ENCODE results near the gene STAT6.

Gene STAT6

DNA sequence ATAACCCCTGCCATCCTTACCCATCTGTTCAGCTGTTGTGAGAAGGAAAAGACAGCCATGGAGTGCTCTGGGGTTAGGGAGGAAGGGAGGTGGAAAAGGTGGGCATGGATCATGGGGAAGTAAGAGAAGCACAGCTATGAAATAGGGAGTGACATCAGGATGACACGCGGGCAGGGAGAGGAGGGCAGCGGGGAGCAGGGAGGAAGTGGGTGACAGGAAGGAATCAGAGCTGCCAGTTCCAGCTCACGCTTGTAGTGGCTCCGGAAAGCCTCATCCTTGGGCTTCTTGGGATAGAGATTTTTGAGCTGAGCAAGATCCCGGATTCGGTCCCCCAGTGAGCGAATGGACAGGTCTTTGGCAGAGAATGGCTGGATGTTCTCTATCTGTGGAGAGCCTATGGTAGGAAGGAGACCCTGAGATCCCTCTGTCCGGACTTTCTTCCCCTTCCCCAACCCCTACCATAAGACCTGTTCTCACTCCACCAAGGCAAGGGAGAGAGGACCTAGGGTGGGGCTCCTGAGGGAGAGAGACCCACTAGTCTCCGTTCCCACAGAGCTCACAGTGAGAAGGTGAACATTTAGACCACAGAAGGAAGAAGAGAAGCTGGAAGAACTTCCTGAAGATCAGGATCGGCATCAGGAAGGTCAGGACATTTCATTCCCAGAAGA lies 12.0 kb downstream of the STAT6 start:
- no peak for DNase-seq

GRCh38 chr12:57098546-57098945 lies 12.6 kb downstream of the STAT6 start:
- no peak for DNase-seq

DNA sequence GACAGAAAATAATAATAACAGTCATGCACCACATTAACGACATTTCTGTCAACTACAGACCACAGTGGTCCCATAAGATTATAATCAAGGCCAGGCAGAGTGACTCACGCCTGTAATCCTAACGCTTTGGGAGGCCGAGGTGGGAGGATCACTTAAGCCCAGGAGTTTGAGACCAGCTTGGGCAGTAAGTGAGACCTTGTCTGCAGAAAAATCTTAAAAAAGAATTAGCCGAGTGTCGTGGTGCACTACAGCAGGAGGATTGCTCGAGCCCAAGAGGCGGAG lies 13.7 kb downstream of the STAT6 start:
- no peak for DNase-seq

DNA sequence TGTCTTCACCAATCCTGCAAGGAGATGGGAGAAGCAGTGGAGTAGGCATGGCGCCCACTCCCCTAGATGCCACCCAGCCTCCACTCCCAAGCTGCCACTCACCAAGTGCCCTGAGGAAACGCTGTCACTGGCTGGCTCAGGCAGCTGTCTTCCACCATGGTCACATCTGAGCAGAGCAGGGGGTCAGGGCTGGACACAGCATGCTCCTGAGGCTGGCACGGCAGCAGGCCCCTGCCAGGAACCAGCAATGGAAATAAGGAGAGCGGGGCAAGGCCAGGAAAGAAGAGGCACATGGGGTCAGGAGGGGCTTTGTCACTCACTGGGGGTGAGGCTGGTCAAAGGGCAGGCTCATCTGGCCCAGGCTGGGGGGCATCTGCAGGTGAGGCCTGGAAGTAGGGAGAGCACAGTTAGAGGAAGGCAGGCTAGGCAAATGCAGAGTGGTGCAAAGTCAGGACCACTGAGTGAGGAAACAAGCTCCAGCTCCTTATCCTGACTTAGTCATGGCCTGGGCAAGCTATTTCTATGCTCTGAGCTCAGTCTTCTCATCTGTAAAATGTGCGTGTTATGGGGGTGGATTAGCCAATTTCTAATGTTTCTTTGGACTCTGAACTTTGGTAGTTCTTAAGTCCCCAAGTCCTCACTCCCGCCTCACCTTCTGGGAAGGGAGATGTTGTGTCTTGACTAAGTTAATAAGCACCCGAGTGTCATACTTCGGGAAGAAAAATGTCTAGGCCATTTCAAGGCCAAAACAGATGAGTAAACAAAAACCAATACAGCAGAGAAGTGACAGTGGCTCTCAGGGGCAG lies 14.2 kb downstream of the STAT6 start:
- no peak for DNase-seq

DNA sequence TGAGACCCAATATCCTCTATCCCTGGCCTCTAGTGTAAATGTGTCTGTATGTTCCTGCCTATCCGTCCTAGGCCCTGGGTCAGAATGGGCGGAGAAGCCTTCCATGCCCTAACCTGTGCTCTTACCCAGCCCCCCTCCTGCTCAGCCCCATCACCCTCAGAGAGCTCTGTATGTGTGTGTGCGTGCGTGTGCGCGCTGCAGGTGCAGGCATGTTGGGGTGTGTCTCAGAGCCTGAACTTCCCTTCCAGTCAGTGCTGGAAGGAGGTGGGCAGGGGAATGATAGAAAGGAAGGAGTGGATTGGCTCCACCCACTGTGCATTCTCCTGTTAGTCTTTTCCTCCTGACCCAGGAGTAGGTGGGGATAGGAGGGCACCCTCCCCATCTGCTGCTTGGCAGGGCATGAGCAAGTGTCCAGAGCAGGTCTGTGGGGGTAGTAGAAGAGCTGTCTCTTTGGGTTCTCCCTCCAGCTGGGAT lies 15.0 kb downstream of the STAT6 start:
- DNase-seq, result no peak

- no peak for DNase-seq
These were observed 15.7 kb downstream of the STAT6 start for GRCh38 chr12:57095440-57095839.

DNA sequence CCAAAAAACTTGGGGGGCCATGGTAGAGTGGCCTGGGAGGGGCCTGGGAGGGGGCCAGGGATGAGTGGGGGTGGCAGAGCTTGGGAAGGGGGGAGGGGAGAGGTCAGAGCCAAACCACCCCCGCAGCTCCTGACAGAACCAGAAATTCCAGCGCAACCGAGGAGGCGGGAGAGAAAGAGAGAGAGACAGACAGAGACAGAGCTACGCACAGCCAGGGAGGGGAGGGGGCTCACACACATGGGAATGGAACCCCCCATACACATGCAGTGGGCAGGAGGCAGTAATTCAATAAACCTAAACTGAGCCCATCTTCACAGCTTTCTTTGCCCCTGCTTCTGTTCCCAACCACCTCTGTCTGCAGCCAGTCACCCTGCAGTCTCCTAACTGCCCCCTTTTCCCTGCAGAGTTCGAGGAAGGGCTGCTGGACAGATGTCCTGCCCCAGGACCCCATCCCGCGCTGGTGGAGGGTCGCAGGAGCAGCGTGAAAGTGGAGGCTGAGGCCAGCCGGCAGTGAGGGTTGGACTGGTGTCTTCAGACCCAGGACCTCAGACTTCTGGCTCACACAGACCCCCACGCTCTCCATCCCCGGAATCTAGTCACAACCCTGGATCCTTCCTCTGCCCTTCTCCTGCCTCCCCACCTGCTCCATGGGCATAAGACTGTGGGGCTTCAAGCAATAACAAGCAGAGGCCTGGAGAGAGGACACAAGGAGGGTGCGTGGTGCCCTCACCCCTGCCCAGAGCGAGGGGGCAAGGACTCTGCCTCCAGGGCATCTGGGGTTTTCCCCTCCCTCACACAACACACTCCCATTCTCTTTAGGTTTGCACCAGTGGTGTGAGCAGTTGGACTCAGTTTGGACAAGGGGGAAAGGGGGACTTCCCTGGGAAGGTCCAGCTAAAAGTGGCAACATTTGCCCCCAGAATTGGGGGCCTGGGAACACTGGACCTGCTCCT lies 16.7 kb downstream of the STAT6 start:
- no peak for DNase-seq

DNA sequence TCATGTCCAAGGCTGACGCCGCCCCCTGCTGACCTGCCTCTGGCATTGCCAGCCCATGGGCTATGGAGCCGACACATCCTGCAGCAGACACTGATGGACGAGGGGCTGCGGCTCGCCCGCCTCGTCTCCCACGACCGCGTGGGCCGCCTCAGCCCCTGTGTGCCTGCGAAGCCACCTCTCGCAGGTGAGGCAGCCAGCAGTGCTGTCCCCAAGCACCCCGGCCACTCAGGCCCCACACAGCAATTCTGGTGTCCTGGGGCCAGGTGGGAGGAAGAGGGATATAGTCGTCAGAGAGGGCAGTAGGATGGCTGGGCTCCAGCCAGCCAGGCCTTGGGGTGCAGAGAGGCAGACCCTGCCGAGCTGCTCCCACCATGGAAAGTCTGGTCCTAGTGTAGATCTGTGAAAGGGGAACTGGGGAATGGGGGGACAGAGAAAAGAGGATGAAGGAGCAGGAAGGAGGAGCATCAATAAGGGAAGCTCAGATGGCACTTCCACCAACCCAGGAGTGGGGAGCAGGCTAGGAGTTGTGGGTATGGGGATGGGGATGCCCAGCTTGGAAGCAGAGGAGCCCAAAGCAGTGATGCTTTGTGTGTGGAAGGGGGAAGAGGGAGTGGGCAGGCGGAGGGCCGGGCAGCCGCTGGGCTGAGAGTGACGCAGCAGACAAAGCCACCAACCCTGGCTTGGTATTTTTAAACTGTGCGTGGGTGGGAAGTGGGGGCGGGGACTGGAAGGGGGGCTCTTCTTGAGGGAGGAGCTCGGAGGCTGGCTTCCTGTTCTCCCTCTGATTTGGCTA lies 17.6 kb downstream of the STAT6 start:
- no peak for DNase-seq

- DNase-seq, result no peak
These were observed 18.2 kb downstream of the STAT6 start for GRCh38 chr12:57092876-57093414.

- no peak for DNase-seq
These were observed 18.7 kb downstream of the STAT6 start for GRCh38 chr12:57092529-57092862.

- DNase-seq, result no peak
These were observed 19.3 kb downstream of the STAT6 start for GRCh38 chr12:57091638-57092528.

- no peak for DNase-seq
These were observed 20.1 kb downstream of the STAT6 start for GRCh38 chr12:57090924-57091637.

GRCh38 chr12:57090490-57090889 lies 20.7 kb downstream of the STAT6 start:
- no peak for DNase-seq

DNA sequence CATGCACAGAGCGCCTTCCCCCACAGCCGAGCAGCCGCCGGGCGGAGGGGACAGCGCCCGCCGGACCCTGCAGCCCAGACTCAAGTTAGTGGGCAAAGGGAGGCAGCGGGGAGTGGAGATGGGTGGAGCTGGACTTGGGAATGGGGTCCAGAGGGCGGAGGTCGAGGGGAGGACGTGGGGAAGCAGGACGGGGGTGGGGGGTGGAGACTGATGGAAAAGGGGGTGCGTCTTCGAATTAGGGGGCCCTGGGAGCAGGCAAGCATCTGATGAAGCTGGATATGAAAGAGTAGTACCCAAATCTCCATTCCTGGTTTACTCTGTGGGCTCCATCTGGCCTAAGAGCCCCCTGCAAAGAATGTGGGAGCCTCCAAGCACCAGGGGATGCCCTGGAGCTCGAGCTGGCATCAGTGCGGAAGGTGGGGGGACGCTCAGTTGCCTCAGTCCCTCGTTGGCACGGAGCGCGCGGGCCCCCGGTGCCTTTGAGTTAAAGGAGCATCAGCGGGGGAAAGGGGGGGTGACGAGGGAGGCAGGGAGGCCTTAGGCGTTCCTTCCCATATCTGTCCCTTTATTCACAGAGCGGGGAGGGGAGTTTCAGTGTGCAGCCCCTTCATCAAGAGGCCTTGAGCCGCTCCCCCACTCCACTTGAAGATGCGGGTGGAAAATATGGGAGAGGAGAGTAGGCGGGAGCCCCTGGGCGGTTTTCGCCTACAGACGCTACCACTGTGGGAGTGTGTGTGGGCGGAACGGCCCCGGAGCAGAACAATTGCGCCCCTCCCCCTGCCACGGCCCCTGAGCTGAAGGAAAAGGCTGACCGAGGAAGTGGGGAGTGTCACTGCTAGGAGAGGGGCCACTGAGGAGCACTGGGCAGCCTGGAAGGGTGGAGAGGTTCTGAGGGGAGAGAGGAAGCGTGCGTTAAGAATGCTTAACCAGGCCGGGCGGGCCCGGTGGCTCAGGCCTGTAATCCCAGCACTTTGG lies 21.6 kb downstream of the STAT6 start:
- peak in 1 of 2 experiments; percentile 21 for DNase-seq

DNA sequence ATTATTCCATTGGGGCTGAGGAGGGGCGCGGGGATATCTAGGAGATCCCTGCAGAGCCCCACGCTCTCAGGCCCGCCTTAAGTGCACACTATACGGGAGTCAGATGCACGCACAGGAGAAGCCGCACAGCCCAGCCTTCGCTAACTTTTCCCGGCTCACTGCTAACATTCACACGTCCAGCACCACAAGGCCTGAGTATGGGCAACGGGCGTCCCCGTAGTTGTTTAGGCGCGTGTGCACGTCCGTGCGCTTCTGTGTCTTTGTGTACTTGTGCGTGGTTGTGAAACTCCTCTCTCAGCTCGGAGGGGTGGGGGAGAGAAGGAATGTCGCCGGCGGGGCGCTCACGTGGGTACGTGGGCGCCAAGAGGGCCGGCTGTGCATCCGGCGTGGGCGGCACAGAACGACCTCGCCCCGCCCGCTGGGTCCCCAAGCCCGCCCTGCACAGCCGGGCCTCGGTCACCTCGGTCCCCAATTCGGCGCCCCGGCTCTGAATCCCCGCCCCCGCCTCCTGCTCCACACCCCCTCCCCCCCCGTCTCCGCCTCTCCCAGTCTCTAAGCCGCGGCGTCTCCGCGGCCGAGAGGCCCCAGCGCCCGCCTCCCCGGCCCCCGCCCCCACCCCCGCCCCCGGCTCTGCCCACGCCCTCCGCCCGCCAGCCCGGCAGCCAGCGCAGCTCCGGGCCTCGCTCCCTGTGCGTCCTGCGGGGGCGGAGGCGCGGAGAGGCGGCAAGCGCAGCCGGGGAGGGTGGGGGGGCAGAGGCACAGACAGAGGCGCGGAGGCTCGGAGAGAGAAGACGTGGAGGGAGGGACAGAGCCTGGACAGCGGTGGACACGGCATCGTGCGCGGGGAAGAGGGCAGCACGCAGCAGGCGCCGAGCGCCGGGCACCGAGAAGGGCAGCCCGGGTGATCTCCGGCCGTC lies 22.6 kb downstream of the STAT6 start, which contains the start of gene NAB2:
TSS of gene NAB2 (plus strand) at position 761 of the 917 bp plus-strand sequence. CDS start 158 bp downstream, outside the sequence.
- DNase-seq, result peak; percentile 35 to 92

DNA sequence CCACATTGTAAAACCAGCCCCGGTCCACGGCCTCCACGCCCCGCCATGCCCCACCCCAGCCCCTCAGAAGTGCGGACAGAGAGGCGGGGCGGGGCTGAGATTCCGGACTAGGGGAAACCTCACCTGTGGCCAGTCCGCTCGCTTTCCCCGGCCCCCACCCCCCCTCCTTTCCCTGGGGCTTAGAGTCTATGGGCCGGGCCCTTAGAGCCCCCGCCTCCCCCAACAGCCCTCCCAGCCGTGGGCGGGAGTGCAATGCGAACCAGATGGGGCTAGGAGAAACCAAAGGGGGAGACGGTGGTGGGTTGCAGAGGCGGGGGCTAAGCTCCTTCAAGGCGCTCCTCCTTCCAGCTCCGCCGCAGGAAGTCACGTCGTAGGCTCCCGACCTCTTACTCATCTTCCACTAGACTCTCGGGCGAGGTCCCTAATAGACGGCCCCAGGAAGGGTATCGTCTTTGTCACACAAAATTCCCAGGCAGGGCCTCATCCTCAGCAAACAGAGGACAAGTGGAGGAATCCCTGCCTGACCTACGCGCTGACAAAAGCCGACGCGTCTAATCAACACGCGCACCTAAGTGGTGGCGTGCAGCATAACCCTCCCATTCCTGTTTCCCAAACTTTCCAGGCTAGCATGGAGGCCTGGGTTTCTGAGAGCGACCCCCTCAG lies 23.3 kb downstream of the STAT6 start:
- DNase-seq, result no peak

GRCh38 chr12:57087010-57087690 lies 24.0 kb downstream of the STAT6 start:
- no peak for DNase-seq
